HEK293 (cell line): ENCODE measurements around the gene MTHFD1.

Experiments used
- BCL6B ChIP-seq: fragments of 450-650 bp; formaldehyde crosslinking; IDR thresholded peaks from 2 replicates; pipeline ENCODE4 v1.5.1; 2017; ENCODE audit warnings: missing biosample characterization, missing genetic modification characterization
- HOXD13 ChIP-seq: sonication (generic); formaldehyde crosslinking; IDR thresholded peaks from 2 replicates; pipeline ENCODE4 v1.8.0; 2022; ENCODE audit warnings: missing genetic modification reagents, borderline replicate concordance
- OSR2 ChIP-seq: fragments of 450-650 bp; formaldehyde crosslinking; IDR thresholded peaks from 2 replicates; pipeline ENCODE4 v1.5.1; 2016; ENCODE audit warnings: missing biosample characterization, missing genetic modification characterization
- SP2 ChIP-seq: fragments of 450-650 bp; formaldehyde crosslinking; IDR thresholded peaks from 2 replicates; pipeline ENCODE4 v1.5.1; 2016; ENCODE audit warnings: missing biosample characterization, missing genetic modification characterization
- YY1 ChIP-seq: fragments of 450-650 bp; formaldehyde crosslinking; IDR thresholded peaks from 2 replicates; pipeline ENCODE4 v1.5.1; 2018; ENCODE audit warnings: missing biosample characterization, missing genetic modification characterization
- ZBTB6 ChIP-seq: fragments of 450-650 bp; formaldehyde crosslinking; IDR thresholded peaks from 2 replicates; pipeline ENCODE4 v1.5.1; 2017; ENCODE audit warnings: missing biosample characterization, missing genetic modification characterization
- ZFP41 ChIP-seq: fragments of 450-650 bp; formaldehyde crosslinking; IDR thresholded peaks from 2 replicates; pipeline ENCODE4 v1.5.1; 2016; ENCODE audit warnings: missing biosample characterization, missing genetic modification characterization, borderline replicate concordance
- ZNF155 ChIP-seq: fragments of 450-650 bp; formaldehyde crosslinking; IDR thresholded peaks from 2 replicates; pipeline ENCODE4 v1.5.1; 2016; ENCODE audit warnings: missing biosample characterization, missing genetic modification characterization
- ZNF169 ChIP-seq: fragments of 450-650 bp; formaldehyde crosslinking; IDR thresholded peaks from 2 replicates; pipeline ENCODE4 v1.5.1; 2016; ENCODE audit warnings: missing biosample characterization, missing genetic modification characterization
- ZNF211 ChIP-seq: fragments of 450-650 bp; formaldehyde crosslinking; IDR thresholded peaks from 2 replicates; pipeline ENCODE4 v1.5.1; 2016; ENCODE audit warnings: low read depth, missing biosample characterization, missing genetic modification characterization
- ZNF366 ChIP-seq: fragments of 450-650 bp; formaldehyde crosslinking; conservative IDR thresholded peaks from 2 replicates; pipeline ENCODE4 v1.5.1; 2016; ENCODE audit warnings: missing biosample characterization, missing genetic modification characterization
- ZNF37A ChIP-seq: fragments of 450-650 bp; IDR thresholded peaks from 2 replicates; pipeline ENCODE4 v1.5.1; 2018; ENCODE audit warnings: missing biosample characterization, missing genetic modification characterization
- ZNF391 ChIP-seq: fragments of 450-650 bp; formaldehyde crosslinking; IDR thresholded peaks from 2 replicates; pipeline ENCODE4 v1.5.1; 2016; ENCODE audit warnings: low read depth, missing biosample characterization, missing genetic modification characterization, borderline replicate concordance
- ZNF394 ChIP-seq: fragments of 450-650 bp; formaldehyde crosslinking; IDR thresholded peaks from 2 replicates; pipeline ENCODE4 v1.5.1; 2016; ENCODE audit warnings: missing biosample characterization, missing genetic modification characterization, mild to moderate bottlenecking, moderate library complexity, borderline replicate concordance
- ZNF423 ChIP-seq: fragments of 450-650 bp; formaldehyde crosslinking; IDR thresholded peaks from 2 replicates; pipeline ENCODE4 v1.5.1; 2016; ENCODE audit warnings: missing biosample characterization, missing genetic modification characterization
- ZNF510 ChIP-seq: fragments of 450-650 bp; formaldehyde crosslinking; IDR thresholded peaks from 2 replicates; pipeline ENCODE4 v1.5.1; 2018; ENCODE audit warnings: mild to moderate bottlenecking, missing genetic modification characterization, missing biosample characterization; ENCODE audit not compliant: insufficient replicate concordance
- ZNF513 ChIP-seq: fragments of 450-650 bp; IDR thresholded peaks from 2 replicates; pipeline ENCODE4 v1.5.1; 2018; ENCODE audit warnings: missing biosample characterization, missing genetic modification characterization
- ZNF518A ChIP-seq: fragments of 450-650 bp; formaldehyde crosslinking; conservative IDR thresholded peaks from 2 replicates; pipeline ENCODE4 v1.5.1; 2016; ENCODE audit warnings: low read depth, missing biosample characterization, missing genetic modification characterization
- ZNF529 ChIP-seq: fragments of 450-650 bp; formaldehyde crosslinking; IDR thresholded peaks from 2 replicates; pipeline ENCODE4 v1.5.1; 2017; ENCODE audit warnings: missing genetic modification characterization, missing biosample characterization; ENCODE audit not compliant: insufficient replicate concordance
- ZNF530 ChIP-seq: fragments of 450-650 bp; formaldehyde crosslinking; IDR thresholded peaks from 2 replicates; pipeline ENCODE4 v1.5.1; 2016; ENCODE audit warnings: low read depth, missing biosample characterization, missing genetic modification characterization
- ZNF596 ChIP-seq: fragments of 450-650 bp; IDR thresholded peaks from 2 replicates; pipeline ENCODE4 v1.5.0; 2018; ENCODE audit warnings: missing biosample characterization, mild to moderate bottlenecking, missing genetic modification characterization, moderate library complexity
- ZNF610 ChIP-seq: fragments of 450-650 bp; formaldehyde crosslinking; IDR thresholded peaks from 2 replicates; pipeline ENCODE4 v1.5.1; 2016; ENCODE audit warnings: missing biosample characterization, missing genetic modification characterization, borderline replicate concordance
- ZNF776 ChIP-seq: fragments of 450-650 bp; formaldehyde crosslinking; IDR thresholded peaks from 2 replicates; pipeline ENCODE4 v1.5.0; 2017; ENCODE audit warnings: missing biosample characterization, missing genetic modification characterization, borderline replicate concordance
- ZNF843 ChIP-seq: fragments of 450-650 bp; formaldehyde crosslinking; IDR thresholded peaks from 2 replicates; pipeline ENCODE4 v1.5.1; 2016; ENCODE audit warnings: missing biosample characterization, missing genetic modification characterization
- ZSCAN18 ChIP-seq: fragments of 450-650 bp; formaldehyde crosslinking; IDR thresholded peaks from 2 replicates; pipeline ENCODE4 v1.5.1; 2016; ENCODE audit warnings: missing biosample characterization, missing genetic modification characterization

The MTHFD1 gene

GRCh38 chr14:64504310-64504896 is 116.2 kb downstream of the MTHFD1 start, which contains the start of gene ZBTB1 (continued):
- TF ChIP-seq ZNF394 (tag by site-specific recombination) (peak; percentile 55; the same call in 1 of the 2 replicates), ZNF510 (no peak), BCL6B (tag by site-specific recombination) (no peak), HOXD13 (no peak), ZNF211 (tag by site-specific recombination) (no peak), ZNF530 (no peak), ZNF610 (tag by site-specific recombination) (no peak), ZNF366 (tag by site-specific recombination) (no peak), ZFP41 (tag by site-specific recombination) (no peak), ZNF776 (tag by site-specific recombination) (no peak), ZNF843 (tag by site-specific recombination) (peak; percentile 70; the same call in 1 of the 2 replicates), ZNF169 (tag by site-specific recombination) (no peak), ZNF518A (tag by site-specific recombination) (no peak), ZNF423 (peak; percentile 56; the same call in 1 of the 2 replicates), SP2 (tag by site-specific recombination) (peak; percentile 72), YY1 (tag by site-specific recombination) (no peak), ZNF37A (no peak), ZNF596 (no peak), ZNF513 (tag by site-specific recombination) (no peak), ZNF529 (no peak), ZBTB6 (tag by site-specific recombination) (no peak), ZSCAN18 (tag by site-specific recombination) (no peak), ZNF391 (tag by site-specific recombination) (no peak), OSR2 (tag by site-specific recombination) (no peak), ZNF155 (tag by site-specific recombination) (no peak)
